ENCODE results near the gene GALR2.
A peak's percentile ranks its signal among the peaks of the same experiment; 100 is the strongest.

- TF ChIP-seq POLR2A (IDR thresholded peaks at IDR 0.05; ENCODE audit: low read length) (peak; percentile 52), GATA1 (IDR thresholded peaks at IDR 0.05; ENCODE audit: low read depth, low read length) (no peak)
Observed at GRCh38 chr17:76079535-76079955, 5.0 kb downstream of the GALR2 start.

Measured in erythroblast (primary cell).